Measurements from ENCODE around the gene FMNL2.
"Not testable (repeated sequence)": the region's sequence is repeated elsewhere in the genome, so short reads cannot be mapped to it uniquely, and the experiment has no call there.

Gene FMNL2

DNA sequence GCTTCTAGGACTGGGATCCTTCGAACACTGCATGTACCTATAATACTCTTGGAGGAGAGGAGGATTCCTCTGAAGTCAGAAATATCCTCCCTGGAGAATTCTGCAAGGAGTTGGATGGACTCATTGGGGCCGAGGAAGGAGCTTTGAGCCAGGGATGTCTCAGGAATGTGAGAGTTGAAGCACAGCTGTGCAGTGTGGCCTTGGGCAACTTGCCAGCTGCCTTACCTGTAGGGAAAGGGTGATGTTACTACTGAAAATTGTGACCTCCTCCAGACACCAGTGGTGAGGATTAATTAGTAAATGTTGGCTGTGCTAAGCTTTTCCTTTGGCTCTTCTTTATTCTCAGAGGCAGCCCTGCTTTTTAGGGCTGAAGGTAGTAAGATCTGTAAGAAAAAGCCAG, 41.4 kb downstream of the FMNL2 start:
- no peak for DNase-seq

DNA sequence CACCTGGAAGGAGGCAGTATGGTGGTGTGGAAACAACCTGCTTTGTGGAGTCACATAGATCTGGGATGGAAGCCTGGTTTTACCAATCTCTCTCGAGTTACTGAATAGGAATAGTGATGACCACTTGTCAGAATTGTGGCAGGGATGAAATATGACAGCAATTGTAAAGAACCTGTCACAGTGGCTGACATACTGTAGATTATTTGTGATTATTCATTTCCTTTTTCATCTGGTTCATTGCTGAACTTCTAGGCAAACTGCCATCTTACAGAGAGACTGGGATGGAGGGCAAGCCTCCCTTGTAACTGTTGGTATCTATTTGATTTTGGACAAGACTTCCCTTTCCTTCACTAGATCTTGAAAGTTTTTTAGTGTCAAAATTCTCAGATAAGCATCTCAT, 42.0 kb downstream of the FMNL2 start:
- no peak for DNase-seq

DNA sequence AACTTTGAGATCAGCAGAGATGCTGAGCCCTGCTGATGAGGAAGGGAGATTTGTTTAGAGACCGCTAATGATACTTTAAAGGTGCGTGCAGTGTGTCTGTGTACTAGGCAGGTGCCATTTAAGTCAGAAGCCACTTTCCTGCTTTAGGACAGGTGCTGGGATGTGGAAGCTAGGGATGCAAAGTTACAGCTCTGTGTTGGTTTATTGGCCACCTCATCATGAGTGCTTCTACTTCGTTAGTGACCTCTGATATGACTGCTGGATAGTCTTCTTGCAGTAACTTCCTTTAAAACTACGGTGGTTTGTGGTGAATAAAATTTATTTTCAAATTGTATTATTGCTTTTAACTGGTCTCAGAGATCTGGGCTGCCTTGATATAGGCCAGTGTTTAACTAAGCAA, 44.1 kb downstream of the FMNL2 start:
- DNase-seq: no peak

DNA sequence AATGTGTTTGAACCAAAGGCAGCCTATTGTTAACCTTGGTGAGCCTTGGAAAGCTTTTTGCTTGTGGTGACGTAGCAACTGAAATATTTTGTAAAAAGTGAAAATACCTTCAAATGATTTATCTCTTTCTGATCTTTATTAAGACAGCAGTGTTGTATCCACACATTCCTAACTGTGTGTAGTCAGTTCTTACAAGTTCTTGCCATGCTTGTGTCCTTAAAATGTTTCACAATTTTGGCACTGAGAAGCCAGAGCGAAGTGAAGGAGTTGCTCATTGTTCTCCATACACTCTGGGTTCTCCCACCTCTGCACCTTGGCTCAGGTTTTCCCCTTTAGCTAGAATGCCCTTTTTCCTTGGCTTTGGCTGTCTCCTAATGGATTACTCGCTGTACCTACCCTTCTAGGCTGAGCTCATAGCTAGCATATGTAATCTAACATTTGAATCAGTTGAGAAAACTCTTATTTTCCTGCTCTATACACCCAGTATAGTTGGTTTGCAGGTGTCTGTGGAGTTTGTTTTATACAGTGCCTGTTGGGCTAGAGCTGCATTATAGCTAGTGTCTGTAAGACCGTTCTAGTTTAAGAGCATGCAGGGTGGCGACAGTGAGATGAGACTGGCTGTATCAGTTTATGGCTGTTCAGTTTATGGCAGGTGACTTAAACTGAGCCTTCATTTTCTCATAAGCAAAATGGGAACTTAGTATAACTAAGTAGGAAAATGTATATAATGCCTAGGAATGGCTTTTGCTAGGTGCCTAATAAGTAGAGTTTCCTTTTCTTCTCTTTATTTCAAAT, 45.5 kb downstream of the FMNL2 start:
- DNase-seq: no peak

DNA sequence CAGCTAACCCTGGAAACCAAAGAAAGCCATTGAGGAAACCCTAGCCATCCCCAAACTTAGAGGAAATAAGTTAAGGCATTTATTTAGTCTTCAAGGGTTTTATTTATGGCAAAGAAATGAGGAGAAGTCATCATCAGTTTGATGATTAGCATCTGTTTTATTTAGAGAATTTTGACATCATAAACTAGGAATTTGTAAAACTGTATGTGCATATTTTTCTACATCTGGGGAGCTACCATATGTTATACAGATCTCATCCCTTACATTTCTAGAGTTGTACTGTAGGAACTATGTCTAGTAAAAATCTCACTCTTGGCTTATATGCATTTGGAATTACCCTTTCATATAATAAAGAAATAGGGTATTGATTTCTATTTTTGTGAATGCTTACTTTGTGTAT, 48.7 kb downstream of the FMNL2 start:
- DNase-seq: no peak

DNA sequence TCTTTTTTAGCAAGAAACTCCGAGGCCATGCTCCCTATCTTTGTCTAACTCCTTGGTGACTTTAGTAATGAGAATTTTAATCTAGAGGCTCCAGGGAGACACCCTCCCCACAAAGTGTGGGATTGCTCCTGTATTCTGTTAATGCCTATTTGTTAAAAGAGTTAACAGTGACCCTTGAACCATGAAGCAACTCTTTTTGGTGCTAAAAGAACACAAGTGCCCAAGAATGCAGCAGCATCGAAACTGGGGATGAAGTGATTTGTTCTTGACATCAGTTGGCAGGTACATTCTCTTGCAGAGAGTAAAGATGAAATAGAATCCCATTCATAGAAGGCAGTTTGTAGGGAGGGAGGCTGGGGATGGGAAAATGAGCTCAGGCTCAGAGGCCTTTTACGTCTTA, 50.0 kb downstream of the FMNL2 start:
- no peak for DNase-seq

DNA sequence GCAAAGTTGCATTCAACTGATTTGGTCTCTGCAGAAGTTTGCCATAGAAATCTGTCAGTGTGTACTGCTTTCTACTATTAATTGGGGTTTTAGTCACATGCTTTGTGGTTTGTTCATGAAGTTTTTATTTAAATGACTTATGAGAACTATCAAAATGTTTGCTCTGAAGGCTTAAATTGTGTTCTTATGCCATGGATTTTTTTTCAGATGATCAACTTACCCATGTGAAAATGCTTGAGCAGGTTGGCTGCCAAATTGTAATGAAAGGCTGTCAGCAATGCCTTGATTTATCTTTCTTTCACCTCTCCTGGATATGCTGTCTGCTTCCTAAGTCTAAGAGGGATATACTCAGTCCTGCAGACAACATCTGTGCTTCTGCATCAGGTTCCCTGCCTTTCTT, 50.7 kb downstream of the FMNL2 start:
- no peak for DNase-seq

DNA sequence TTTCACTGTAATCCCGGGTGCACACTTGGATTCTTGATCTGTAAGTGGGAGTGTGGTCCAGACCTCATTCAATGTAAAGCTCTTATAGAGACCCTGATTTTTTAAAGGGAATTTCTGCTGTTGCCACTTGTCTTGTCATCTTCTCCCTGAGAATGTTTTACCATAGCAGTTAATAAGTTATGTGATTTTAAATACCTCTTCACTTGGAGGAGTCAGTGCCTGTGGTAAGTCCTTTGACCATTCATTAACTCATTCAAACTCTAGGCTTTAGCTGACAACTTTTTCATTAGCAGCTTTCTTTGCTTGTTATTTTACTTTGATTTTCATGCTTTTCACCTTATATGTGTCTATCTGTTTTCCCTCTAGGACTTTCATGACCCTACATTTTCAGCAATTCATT, 51.3 kb downstream of the FMNL2 start:
- no peak for DNase-seq

DNA sequence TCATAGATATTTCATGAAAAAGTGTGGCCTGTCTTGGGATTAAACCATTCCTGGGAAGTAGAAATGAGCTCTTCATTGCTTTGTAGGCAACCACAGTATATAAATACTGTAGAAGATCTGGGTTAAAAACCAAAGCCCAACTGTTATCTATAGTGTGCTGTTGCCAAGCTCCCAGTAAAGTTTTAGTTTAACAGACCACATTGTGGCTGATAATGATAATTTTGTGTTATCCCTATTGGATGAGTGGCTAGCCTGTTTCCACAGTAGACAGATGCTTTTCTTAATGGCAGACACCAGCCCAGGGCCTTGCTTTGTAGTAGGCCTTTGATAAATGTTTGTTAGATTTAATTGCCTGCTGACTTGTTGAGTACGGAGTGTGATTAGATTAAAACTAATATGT, 52.1 kb downstream of the FMNL2 start:
- no peak for DNase-seq

DNA sequence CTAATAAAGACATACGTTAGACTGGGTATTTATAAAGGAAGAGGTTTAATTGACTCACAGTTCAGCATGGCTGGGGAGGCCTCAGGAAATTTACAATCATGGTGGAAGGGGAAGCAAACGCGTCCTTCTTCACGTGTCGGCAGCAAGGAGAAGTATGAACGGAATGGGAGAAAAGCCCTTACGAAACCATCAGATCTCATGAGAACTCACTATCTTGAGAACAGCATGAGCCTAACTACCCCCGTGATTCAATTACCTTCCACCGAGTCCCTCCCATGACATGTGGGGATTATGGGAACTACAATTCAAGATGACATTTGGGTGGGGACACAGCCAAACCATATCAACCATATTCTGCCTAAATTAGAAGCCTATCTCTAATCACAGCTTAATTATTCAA, 53.3 kb downstream of the FMNL2 start:
- not testable (repeated sequence) for DNase-seq

DNA sequence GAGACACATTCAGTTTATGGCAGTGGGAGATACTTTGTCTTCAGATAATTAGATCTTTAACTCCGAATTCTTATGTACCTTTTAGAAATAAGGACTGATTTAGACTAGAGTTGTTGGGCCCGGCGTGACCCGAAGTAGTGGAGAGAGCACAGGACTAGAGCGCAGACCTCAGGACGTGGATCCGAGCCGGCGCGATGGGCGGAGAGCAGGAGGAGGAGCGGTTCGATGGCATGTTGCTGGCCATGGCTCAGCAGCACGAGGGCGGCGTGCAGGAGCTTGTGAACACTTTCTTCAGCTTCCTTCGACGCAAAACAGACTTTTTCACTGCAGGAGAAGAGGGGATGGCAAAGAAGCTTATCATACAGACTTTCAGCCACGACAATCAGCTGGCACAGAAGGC, 54.5 kb downstream of the FMNL2 start:
- DNase-seq: no peak

DNA sequence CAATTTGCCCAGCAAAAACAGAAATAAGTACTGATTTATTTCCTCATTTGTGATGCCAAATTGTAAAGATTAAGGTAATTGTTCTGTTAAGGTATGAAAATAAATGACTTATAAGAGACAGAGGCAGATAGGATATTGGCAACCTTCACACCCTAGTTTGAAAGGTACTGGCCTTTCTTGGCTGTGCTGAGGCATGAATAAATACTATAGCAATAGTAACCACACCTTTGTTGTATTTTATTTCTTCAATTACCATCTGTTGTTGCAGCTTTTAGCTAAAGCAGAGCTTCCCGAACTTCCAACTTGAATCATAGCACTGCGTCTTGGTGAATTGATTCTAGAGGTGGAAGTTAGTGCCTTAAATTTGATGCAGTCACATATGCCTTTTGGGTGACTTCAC, 55.9 kb downstream of the FMNL2 start:
- no peak for DNase-seq

DNA sequence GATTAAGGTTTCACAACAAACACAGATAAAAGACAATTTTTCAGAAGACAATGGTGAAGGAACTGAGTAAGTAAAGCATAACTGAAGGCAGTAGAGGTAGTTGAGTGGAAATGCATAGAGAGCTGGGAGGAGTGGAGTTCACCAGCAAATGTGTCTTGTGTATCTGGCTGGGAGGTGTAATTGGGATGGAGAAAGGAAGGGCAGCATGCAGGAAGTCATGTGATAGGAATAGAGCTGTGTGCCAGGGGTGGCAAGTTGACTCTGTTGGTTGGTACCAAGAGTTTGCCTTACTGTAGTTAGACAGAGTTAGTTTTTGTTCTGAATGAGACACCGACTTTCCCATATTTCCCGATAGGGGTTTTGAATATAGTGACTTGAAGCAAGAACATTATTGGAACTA, 56.3 kb downstream of the FMNL2 start:
- DNase-seq: no peak

DNA sequence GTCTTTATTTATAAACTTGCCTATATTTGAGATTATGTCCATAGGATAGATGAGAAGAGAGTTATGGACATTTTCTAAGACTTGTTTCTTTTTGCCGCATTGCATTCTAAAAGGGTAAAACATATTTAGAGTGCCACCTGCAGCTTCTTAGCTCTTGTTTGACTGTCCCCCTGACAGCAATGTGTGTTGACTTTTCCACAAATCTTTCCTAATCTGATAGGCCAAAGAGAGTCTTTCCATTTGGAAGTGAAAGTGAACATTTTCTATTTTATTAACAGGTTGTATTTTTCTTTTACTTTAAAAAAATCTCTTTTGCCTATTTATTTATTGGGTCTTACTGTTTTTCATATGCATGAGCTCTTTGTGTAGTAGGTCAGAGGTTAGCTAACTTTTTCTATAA, 58.4 kb downstream of the FMNL2 start:
- DNase-seq: no peak

DNA sequence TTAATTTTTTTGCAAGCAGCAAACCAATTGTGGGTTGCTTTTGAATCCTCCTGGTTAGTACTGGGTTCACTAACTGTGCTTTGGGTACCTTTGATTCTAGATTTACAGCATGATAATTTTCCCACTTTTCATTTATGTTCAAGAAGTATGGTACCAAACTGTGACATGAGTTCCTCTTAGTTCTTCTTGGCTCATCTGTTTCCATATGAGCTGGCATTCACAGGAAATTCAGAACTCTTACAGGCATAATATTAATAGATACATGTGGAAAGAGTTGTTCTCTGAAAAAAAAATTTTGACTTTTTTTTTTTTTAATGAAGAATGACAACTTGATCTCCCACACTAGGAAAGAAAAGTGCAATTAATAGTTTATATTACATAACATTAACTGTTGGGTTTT, 59.4 kb downstream of the FMNL2 start:
- DNase-seq: no peak

DNA sequence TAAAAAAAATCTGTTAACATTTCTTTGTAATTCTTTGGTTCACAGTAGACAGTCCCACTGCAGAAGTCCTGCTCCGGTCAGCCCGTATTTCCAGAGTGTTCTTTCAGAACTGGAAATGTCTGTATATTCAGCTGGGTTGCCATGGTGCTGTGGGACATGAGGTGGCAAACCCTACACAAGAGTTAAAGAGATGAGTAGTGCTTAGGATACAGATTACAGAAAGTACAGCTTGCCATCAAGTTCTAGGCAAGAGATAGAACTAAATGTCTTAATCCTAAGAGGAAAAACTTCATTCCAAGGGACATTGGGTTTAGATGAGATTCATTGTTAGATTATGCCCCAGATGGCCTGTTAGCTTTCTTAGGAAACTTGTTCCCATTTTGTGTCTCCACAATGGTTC, 60.1 kb downstream of the FMNL2 start:
- DNase-seq: no peak

DNA sequence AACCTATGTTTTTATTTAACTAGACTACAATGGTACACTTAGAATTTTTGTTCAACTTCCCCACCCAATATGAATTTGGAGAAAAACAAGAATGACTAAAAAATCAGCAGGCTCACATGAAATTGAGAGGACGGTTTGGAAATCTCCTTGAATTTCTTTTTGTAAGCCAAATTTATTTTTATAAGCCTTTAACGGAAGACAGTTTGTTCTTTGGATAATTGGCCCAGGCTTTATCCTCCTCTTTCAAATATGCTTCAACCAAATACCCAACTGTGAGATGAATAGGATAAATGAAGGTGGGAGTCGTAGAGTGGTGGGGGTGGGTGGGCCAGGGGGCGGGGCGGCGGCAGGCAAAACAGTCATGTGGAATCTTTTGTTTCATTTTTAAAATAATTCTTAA, 60.6 kb downstream of the FMNL2 start:
- DNase-seq: no peak

DNA sequence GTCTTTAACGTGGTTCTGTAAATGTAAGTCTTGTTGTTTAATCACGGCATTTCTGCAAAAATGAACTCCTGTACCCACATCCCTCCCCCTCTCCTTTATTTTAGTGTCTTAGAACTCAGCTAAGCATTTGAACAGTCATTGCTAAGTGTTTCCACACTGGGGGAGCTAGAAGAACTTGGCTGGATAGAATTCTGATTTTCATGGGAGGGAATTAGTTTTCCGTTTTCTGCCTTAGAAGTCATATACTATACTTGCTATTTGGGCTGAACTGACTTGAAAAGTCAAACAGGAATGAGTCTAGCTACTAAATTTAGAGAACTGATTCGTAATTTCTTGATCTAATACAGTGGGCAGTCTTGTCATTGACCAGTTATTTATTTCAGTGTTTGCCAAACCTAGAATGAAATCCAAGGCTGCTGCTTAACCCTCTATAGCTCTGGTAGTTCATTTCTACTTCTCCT, 61.1 kb downstream of the FMNL2 start:
- no peak for DNase-seq

DNA sequence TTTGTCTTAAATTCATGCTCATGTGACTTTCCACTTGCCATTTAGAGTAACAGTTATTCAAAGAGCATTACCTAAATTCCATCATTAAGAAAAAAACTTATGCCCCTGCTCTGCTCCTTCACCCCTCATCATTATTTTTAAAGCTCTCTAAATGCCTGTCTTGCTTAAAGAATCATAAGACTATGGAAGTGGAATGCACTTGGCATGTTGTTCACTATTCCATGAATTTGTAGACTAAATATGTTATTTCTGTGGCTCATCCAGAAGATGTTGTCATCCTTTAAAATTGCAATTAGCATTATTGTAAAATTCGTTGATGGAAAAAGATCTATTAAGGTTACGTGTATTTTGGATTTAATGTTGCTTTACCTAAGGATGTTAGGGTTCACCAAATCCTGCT, 61.8 kb downstream of the FMNL2 start:
- no peak for DNase-seq

DNA sequence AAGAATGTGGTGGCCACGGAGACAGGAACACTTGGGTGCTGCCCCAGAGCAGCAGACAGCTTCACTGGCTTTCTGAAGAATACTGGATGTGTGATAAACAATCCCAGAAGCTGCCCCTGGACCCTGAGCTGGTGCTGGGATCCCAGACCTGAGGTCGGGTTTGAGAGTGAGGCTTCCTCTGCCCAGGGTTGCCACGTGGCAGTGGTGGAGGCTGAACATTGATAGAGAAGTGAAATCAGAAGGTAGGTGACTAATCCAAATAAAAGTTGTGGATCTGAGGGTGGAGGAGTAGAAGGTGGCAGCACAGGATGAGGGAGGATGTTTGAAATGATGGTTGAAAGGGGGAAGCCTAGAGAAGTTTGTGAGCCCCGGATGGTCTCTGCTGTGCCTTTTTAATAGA, 64.0 kb downstream of the FMNL2 start:
- no peak for DNase-seq

DNA sequence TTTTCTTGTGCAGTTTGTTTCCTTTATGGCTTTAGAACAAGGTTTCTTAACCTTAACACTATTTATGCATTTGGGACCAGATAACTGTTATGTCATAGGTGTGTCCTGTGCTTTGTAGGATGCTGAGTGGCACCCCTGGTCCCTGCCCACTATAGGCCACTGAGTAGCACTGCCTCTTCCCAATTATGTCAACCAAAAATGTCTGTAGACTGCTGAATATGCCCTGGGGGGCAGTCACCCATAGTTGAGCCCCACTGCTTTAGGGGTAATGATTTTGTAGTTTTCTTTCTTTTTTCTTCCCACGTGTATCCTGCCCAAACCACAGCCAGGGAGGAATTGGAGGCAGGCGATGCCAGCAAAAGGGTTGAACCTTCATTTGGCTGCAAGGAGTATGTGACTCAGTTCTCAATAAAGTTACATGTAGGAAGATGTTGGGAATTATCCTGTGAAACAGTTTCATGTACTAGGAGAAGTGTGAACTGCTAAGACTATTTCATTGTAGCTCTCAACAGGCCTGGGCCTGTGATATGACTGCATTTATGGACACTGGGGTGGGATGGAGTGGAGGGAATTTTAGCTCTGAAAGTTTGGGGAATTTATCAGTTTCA, 65.7 kb downstream of the FMNL2 start:
- no peak for DNase-seq

DNA sequence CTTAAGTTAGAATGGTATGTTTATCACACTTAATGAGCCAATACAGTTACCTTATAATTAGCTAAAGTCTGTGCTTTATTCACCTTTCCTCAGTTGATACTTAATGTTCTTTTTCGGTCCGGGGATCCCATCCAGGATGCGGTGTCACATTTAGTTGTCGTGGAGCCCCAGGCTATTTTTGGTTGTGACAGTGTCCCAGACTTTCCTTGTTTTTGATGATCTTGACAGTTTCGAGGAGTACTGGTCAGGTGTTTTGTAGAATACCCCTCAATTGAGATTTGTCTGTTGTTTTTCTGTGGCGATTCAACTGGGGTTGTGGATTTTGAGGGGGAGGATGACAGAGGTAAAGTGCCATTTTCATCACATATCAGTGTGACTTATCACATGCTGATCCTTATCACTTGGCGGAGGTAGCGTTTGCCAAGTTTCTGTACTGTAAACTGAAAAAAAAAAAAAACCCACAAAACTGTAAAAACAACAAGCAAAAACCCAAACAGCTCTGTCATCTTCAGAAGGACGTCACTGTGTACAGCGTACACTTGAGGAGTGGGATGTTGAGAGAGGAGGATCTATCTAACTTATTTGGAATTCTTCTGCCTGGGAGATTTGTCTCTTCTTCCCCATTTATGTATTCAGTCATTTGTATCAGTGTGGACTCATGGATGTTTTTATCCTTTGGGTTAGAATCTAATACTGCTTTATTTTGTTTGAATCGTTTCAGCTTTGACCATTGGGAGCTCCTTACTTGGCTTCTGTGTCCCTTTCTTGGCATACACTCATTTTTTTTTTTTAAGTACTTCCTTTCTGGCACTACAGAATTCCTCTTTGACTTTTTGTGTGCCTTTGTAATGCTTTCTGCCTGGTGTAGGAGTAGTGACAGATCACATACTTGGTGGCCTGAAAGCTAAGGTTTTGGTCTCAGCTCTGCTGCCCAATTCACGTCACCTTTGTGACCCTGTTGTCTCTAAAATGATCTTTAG, 68.1 kb downstream of the FMNL2 start:
- DNase-seq: no peak

DNA sequence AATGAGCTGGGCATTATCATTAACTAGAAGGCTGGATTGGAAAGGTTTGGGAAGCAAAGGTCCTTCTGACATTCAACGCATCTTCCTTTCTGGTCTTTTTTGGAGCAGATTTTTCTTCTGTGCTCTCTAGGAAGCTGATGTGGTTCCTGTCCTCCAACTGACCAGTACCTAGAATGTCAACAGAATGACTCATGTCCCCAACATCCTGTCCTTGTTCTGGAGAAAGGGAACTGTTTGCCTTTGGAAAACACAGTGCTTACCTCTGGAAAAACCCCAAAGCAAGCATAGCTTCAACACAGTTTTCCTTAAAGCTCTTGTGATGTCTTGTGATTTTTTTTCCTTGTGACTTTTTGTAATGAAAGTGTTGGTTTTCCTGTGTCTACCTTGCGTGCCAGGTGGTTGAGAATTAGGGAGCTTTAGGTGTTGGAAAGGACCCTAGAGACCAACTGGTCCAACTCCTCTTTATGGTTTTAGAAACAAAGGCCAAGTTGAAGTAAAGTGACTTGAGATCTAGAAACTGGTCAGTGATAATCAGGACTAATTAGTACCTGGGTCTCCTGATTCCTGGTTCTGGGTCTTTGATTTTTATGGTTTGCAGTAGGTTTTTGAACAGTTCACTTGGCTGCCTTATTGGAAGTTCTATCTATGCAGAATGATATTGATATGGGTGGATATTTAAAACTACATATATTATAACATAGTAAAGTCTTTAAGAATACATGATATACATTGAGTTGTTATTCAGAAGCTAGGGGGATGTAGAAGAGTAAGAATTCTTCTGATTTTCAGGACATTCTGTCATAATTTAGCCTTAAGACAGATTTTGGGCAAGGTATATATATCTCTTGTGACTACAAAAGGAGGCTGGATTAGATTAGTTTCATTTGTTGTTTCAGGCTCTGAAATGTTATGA, 70.5 kb downstream of the FMNL2 start:
- DNase-seq: no peak

Data from activated CD4-positive, CD25-positive, alpha-beta regulatory T cell (primary cell).